K562 (cell line): Measurements from ENCODE around the gene ASCC3. TPM values are rescaled to one million over a fixed set of nuclear protein-coding genes. Genes with fewer than 3 reads are reported as not detected.

ENCODE experiments used
- CBFB ChIP-seq: sonication (generic); formaldehyde crosslinking; IDR thresholded peaks from 2 replicates; pipeline ENCODE4 v1.4.0; 2020; ENCODE audit warnings: mild to moderate bottlenecking, missing genetic modification reagents
- CHD2 ChIP-seq: IDR thresholded peaks from 2 replicates; pipeline ENCODE4 v1.6.1; 2011; ENCODE audit warnings: low read depth, low read length
- EGR1 ChIP-seq: fragments of 450-650 bp; conservative IDR thresholded peaks from 2 replicates; pipeline ENCODE4 v1.6.1; 2017; ENCODE audit warnings: mild to moderate bottlenecking
- FOXO4 ChIP-seq: fragments of 450-650 bp; formaldehyde crosslinking; IDR thresholded peaks from 2 replicates; pipeline ENCODE4 v1.4.0; 2020; ENCODE audit warnings: mild to moderate bottlenecking, moderate library complexity
- GATAD2B ChIP-seq: fragments of 450-650 bp; IDR thresholded peaks from 2 replicates; pipeline ENCODE4 v1.6.1; 2017; ENCODE audit warnings: mild to moderate bottlenecking, borderline replicate concordance
- HBP1 ChIP-seq: fragments of 450-650 bp; formaldehyde crosslinking; IDR thresholded peaks from 2 replicates; pipeline ENCODE4 v1.4.0; 2022; ENCODE audit warnings: missing genetic modification characterization
- NCOA2 ChIP-seq, 2 experiments: fragments of 450-650 bp; IDR thresholded peaks; 2 replicates each; pipeline ENCODE4 v1.6.1; 2018; ENCODE audit warnings: mild to moderate bottlenecking in 2 of 2, moderate library complexity in 1 of 2; ENCODE audit not compliant: partially characterized antibody in 2 of 2
- NR3C1 ChIP-seq: sonication (generic); formaldehyde crosslinking; IDR thresholded peaks from 2 replicates; pipeline ENCODE4 v1.8.1; 2022; ENCODE audit warnings: missing genetic modification reagents
- PCBP1 ChIP-seq: fragments of 200-400 bp; formaldehyde crosslinking; IDR thresholded peaks from 2 replicates; pipeline ENCODE4 v1.6.1; 2018; ENCODE audit warnings: mild to moderate bottlenecking, low read depth, low read length; ENCODE audit not compliant: poor library complexity, severe bottlenecking
- PTTG1 ChIP-seq: fragments of 450-650 bp; IDR thresholded peaks from 2 replicates; pipeline ENCODE4 v1.6.1; 2016; ENCODE audit warnings: low read depth, mild to moderate bottlenecking, missing genetic modification characterization, missing compliant biosample characterization
- SREBF1 ChIP-seq: fragments of 150-350 bp; IDR thresholded peaks from 2 replicates; pipeline ENCODE4 v1.6.1; 2014; ENCODE audit warnings: antibody characterized with exemption, low read depth, low read length, borderline replicate concordance
- STAT6 ChIP-seq: sonication (generic); formaldehyde crosslinking; IDR thresholded peaks from 2 replicates; pipeline ENCODE4 v1.8.1; 2023; ENCODE audit warnings: mild to moderate bottlenecking, missing genetic modification reagents
- ZNF41 ChIP-seq: fragments of 250-450 bp; sonication (Bioruptor Pico); conservative IDR thresholded peaks from 2 replicates; pipeline ENCODE4 v1.4.0; 2020; ENCODE audit warnings: mild to moderate bottlenecking
- ZNF707 ChIP-seq: fragments of 250-450 bp; sonication (Bioruptor Pico); conservative IDR thresholded peaks from 2 replicates; pipeline ENCODE4 v1.8.0; 2022; ENCODE audit warnings: inconsistent platforms, mild to moderate bottlenecking, moderate library complexity
- polyA plus RNA-seq, 8 experiments: library from polyadenylated mRNA; depleted of rRNA in 4 of 8; stranded (reverse) in 5 of 8; unstranded in 3 of 8; fragments of >200 nt; fragmentation: Nextera tagmentation in 2 of 8; fragmentation: Illumina TruSeq in 1 of 8; extraction: Ambion mirVana in 2 of 8; extraction: Trizol in 1 of 8; gene quantifications; 2 replicates each; pipeline versions ENCODE4 v1.2.1 to v1.2.3, GENCODE V29; 2011 to 2014; ENCODE audit warnings: inconsistent platforms in 1 of 8, missing spikeins in 1 of 8
- total RNA-seq, 7 experiments: library from RNA; depleted of rRNA in 6 of 7; stranded (reverse); fragments of >200 nt in 6 of 7; fragmentation: Illumina TruSeq in 2 of 7; extraction: Trizol in 2 of 7; gene quantifications; 2 replicates each; pipeline versions ENCODE4 v1.2.1 to v1.2.3, GENCODE V29; 2011 to 2021; ENCODE audit warnings: low replicate concordance in 1 of 7

The ASCC3 gene
- total and polyA plus RNA-seq, 9 of the 15 experiments (the other 6 are each of a cell fraction or from before 2014, with no cell fraction given): 16.1 to 56.1 (median 33.9) TPM

- TF ChIP-seq PCBP1 (no peak), SREBF1 (no peak), NCOA2 (IDR thresholded peaks at IDR 0.05; ENCODE audit: partially characterized antibody in 2 of 2) (no peak), ZNF707 (CRISPR knock-in tag) (no peak), CHD2 (no peak), GATAD2B (no peak), EGR1 (0 out of 2 replicates have a peak, but pooled peaks have one; percentile 20), HBP1 (CRISPR knock-in tag) (no peak), PTTG1 (tag) (no peak), NR3C1 (CRISPR knock-in tag) (no peak), STAT6 (no peak), CBFB (no peak), FOXO4 (no peak), ZNF41 (CRISPR knock-in tag) (no peak)
- TF ChIP-seq, all 486 proteins: peak for 18
Observed at GRCh38 chr6:100810015-100810414, 71.1 kb downstream of the ASCC3 start (continued).
